Activated CD4-positive, alpha-beta T cell treated with anti-CD3 and anti-CD28 coated beads, Interleukin-2, amount 10 ng/mL, durations not matched to agents 7 days and 5 days (primary cell): Measurements from ENCODE around the gene LDLRAD4. TPM values are rescaled to one million over a fixed set of nuclear protein-coding genes. Genes with fewer than 3 reads are reported as not detected.

Experiments used
- CTCF ChIA-PET: fragments of 350-600 bp; sonication (Branson Sonifier 250); formaldehyde crosslinking; loops from one replicate; lab custom pipeline; 2021; ENCODE audit warnings: antibody characterized with exemption; lab: Charles Lee
- POLR2A ChIA-PET: fragments of 350-600 bp; sonication (Branson Sonifier 250); formaldehyde crosslinking; loops from one replicate; lab custom pipeline; 2021; ENCODE audit warnings: antibody characterized with exemption; lab: Charles Lee
- DNase-seq: peaks from one replicate; pipeline ENCODE4 v3.0.0-alpha.2; 2020
- H3K27ac Mint-ChIP-seq: one replicate; pipeline ENCODE4 v1.8.0; 2021; ENCODE audit warnings: mild to moderate bottlenecking, moderate library complexity, mixed read lengths
- H3K27me3 Mint-ChIP-seq: one replicate; pipeline ENCODE4 v1.8.0; 2021; ENCODE audit warnings: mixed read lengths
- H3K36me3 Mint-ChIP-seq: one replicate; pipeline ENCODE4 v1.8.0; 2021; ENCODE audit warnings: low read depth, mixed read lengths
- H3K4me1 Mint-ChIP-seq: one replicate; pipeline ENCODE4 v1.8.0; 2021; ENCODE audit warnings: mixed read lengths
- H3K4me3 Mint-ChIP-seq: one replicate; pipeline ENCODE4 v1.8.0; 2021; ENCODE audit warnings: mild to moderate bottlenecking, moderate library complexity, mixed read lengths
- H3K9me3 Mint-ChIP-seq: one replicate; pipeline ENCODE4 v1.8.0; 2021; ENCODE audit warnings: mixed read lengths
- total RNA-seq, 2 experiments: library from RNA; stranded (reverse); gene quantifications; one replicate each; pipeline ENCODE4 v1.2.3, GENCODE V29; 2021

LDLRAD4 gene
- total RNA-seq, 2 experiments from 2014 or later: 23.8 to 28.6 TPM

GRCh38 chr18:13562494-13563029, 344.0 kb downstream of the LDLRAD4 start:
- Mint-ChIP-seq H3K9me3 (no peaks in the 10 kb centered on the region), H3K4me1 (peaks cover 57% of the 10 kb centered on the region), H3K4me3 (no peak overlapping the region), H3K36me3 (peaks cover 3% of the 10 kb centered on the region), H3K27me3 (no peaks in the 10 kb centered on the region), H3K27ac (peak overlapping the region; percentile 63)
- ChIA-PET CTCF (interaction anchor here (1.5 to 2.5 kb wide), 6 partner anchors 10 to 50 kb away, joined by 4 to 11 read pairs (median 4); no protein-coding TSS in a partner anchor), POLR2A (interaction anchor here (1.1 kb wide), 1 partner anchor 51 kb away, joined by 3 read pairs; no protein-coding TSS in a partner anchor)
- DNase-seq: no peak

GRCh38 chr18:13563390-13563805, 344.8 kb downstream of the LDLRAD4 start:
- POLR2A ChIA-PET: interaction anchor here (1.1 kb wide), 1 partner anchor 51 kb away, joined by 3 read pairs; no protein-coding TSS in a partner anchor
- no peak for DNase-seq
- Mint-ChIP-seq H3K4me3 (no peak overlapping the region), H3K9me3 (no peaks in the 10 kb centered on the region), H3K36me3 (peaks cover 3% of the 10 kb centered on the region), H3K4me1 (peaks cover 56% of the 10 kb centered on the region), H3K27ac (no peak overlapping the region), H3K27me3 (no peaks in the 10 kb centered on the region)
- CTCF ChIA-PET: interaction anchor here (1.0 to 2.5 kb wide), 6 partner anchors 10 to 60 kb away, joined by 3 to 11 read pairs (median 4); no protein-coding TSS in a partner anchor

- H3K4me1 Mint-ChIP-seq: peaks cover 61% of the 10 kb centered on the region
- H3K27ac Mint-ChIP-seq: no peak overlapping the region
- no peaks in the 10 kb centered on the region for H3K9me3 Mint-ChIP-seq
- peaks cover 3% of the 10 kb centered on the region for H3K36me3 Mint-ChIP-seq
- CTCF ChIA-PET: no interaction called here
- POLR2A ChIA-PET: no interaction called here
- H3K4me3 Mint-ChIP-seq: no peak overlapping the region
- H3K27me3 Mint-ChIP-seq: no peaks in the 10 kb centered on the region
- DNase-seq: no peak
Measured at GRCh38 chr18:13564579-13564978, 346.0 kb downstream of the LDLRAD4 start.

- Mint-ChIP-seq H3K4me1 (peaks cover 65% of the 10 kb centered on the region), H3K27me3 (no peaks in the 10 kb centered on the region), H3K27ac (no peak overlapping the region), H3K9me3 (no peaks in the 10 kb centered on the region), H3K4me3 (no peak overlapping the region), H3K36me3 (peaks cover 3% of the 10 kb centered on the region)
- ChIA-PET CTCF (interaction anchor here (0.9 to 1.3 kb wide), 2 partner anchors 9 to 19 kb away, joined by 3 read pairs; no protein-coding TSS in a partner anchor), POLR2A (no interaction called here)
- DNase-seq: no peak
Measured at GRCh38 chr18:13565228-13565627, 346.7 kb downstream of the LDLRAD4 start.

- H3K9me3 Mint-ChIP-seq: no peaks in the 10 kb centered on the region
- H3K27ac Mint-ChIP-seq: peak overlapping the region; percentile 88
- POLR2A ChIA-PET: no interaction called here
- CTCF ChIA-PET: interaction anchor here (0.9 to 1.1 kb wide), 3 partner anchors 10 to 55 kb away, joined by 3 to 5 read pairs (median 3); no protein-coding TSS in a partner anchor
- peaks cover 65% of the 10 kb centered on the region for H3K4me1 Mint-ChIP-seq
- no peak for DNase-seq
- H3K27me3 Mint-ChIP-seq: no peaks in the 10 kb centered on the region
- peaks cover 3% of the 10 kb centered on the region for H3K36me3 Mint-ChIP-seq
- peak overlapping the region; percentile 35 for H3K4me3 Mint-ChIP-seq
Measured at GRCh38 chr18:13566941-13567746, 348.6 kb downstream of the LDLRAD4 start.

GRCh38 chr18:13568443-13569392, 350.2 kb downstream of the LDLRAD4 start:
- no peaks in the 10 kb centered on the region for H3K36me3 Mint-ChIP-seq
- no peaks in the 10 kb centered on the region for H3K9me3 Mint-ChIP-seq
- peak overlapping the region; percentile 72 for H3K27ac Mint-ChIP-seq
- H3K27me3 Mint-ChIP-seq: no peaks in the 10 kb centered on the region
- CTCF ChIA-PET: interaction anchor here (0.6 to 1.1 kb wide), 4 partner anchors 9 to 1197 kb away, joined by 3 to 5 read pairs (median 3); no protein-coding TSS in a partner anchor
- H3K4me3 Mint-ChIP-seq: no peak overlapping the region
- DNase-seq: no peak
- peaks cover 52% of the 10 kb centered on the region for H3K4me1 Mint-ChIP-seq
- POLR2A ChIA-PET: no interaction called here

GRCh38 chr18:13570216-13570615, 351.7 kb downstream of the LDLRAD4 start:
- no peaks in the 10 kb centered on the region for H3K27me3 Mint-ChIP-seq
- POLR2A ChIA-PET: no interaction called here
- CTCF ChIA-PET: interaction anchor here (1.2 to 1.4 kb wide), 2 partner anchors 12 to 15 kb away, joined by 4 to 5 read pairs; no protein-coding TSS in a partner anchor
- no peak overlapping the region for H3K27ac Mint-ChIP-seq
- peaks cover 47% of the 10 kb centered on the region for H3K4me1 Mint-ChIP-seq
- H3K4me3 Mint-ChIP-seq: no peak overlapping the region
- no peaks in the 10 kb centered on the region for H3K9me3 Mint-ChIP-seq
- H3K36me3 Mint-ChIP-seq: peaks cover 5% of the 10 kb centered on the region
- DNase-seq: no peak

- POLR2A ChIA-PET: no interaction called here
- H3K9me3 Mint-ChIP-seq: no peaks in the 10 kb centered on the region
- peaks cover 12% of the 10 kb centered on the region for H3K36me3 Mint-ChIP-seq
- H3K27ac Mint-ChIP-seq: no peak overlapping the region
- no peaks in the 10 kb centered on the region for H3K27me3 Mint-ChIP-seq
- no peak for DNase-seq
- CTCF ChIA-PET: interaction anchor here (1.2 to 1.4 kb wide), 2 partner anchors 12 to 14 kb away, joined by 4 to 5 read pairs; no protein-coding TSS in a partner anchor
- H3K4me1 Mint-ChIP-seq: peaks cover 49% of the 10 kb centered on the region
- no peak overlapping the region for H3K4me3 Mint-ChIP-seq
Measured at GRCh38 chr18:13570856-13571495, 352.4 kb downstream of the LDLRAD4 start.

GRCh38 chr18:13572148-13572547, 353.6 kb downstream of the LDLRAD4 start:
- CTCF ChIA-PET: interaction anchor here (1.1 kb wide), 1 partner anchor 10 kb away, joined by 4 read pairs; no protein-coding TSS in a partner anchor
- POLR2A ChIA-PET: no interaction called here
- H3K4me1 Mint-ChIP-seq: peaks cover 50% of the 10 kb centered on the region

GRCh38 chr18:13572721-13573120, 354.2 kb downstream of the LDLRAD4 start:
- Mint-ChIP-seq H3K9me3 (no peaks in the 10 kb centered on the region), H3K4me3 (no peak overlapping the region), H3K27me3 (no peaks in the 10 kb centered on the region), H3K4me1 (peaks cover 51% of the 10 kb centered on the region), H3K27ac (no peak overlapping the region), H3K36me3 (peaks cover 15% of the 10 kb centered on the region)
- ChIA-PET CTCF (interaction anchor here (1.1 kb wide), 1 partner anchor 9 kb away, joined by 4 read pairs; no protein-coding TSS in a partner anchor), POLR2A (no interaction called here)
- no peak for DNase-seq

More at GRCh38 chr18:13572148-13572547, 353.6 kb downstream of the LDLRAD4 start:
- Mint-ChIP-seq H3K27me3 (no peaks in the 10 kb centered on the region), H3K36me3 (peaks cover 15% of the 10 kb centered on the region), H3K4me3 (no peak overlapping the region), H3K9me3 (no peaks in the 10 kb centered on the region), H3K27ac (no peak overlapping the region)
- DNase-seq: no peak

GRCh38 chr18:13573750-13574149, 355.2 kb downstream of the LDLRAD4 start:
- ChIA-PET CTCF (interaction anchor here (1.3 kb wide), 1 partner anchor 8 kb away, joined by 3 read pairs; no protein-coding TSS in a partner anchor), POLR2A (no interaction called here)
- Mint-ChIP-seq H3K4me1 (peaks cover 52% of the 10 kb centered on the region), H3K27ac (no peak overlapping the region), H3K27me3 (no peaks in the 10 kb centered on the region), H3K36me3 (peaks cover 15% of the 10 kb centered on the region), H3K4me3 (no peak overlapping the region), H3K9me3 (no peaks in the 10 kb centered on the region)
- no peak for DNase-seq
